GM12801 (cell line): ENCODE results near the gene MBTPS1.

ENCODE experiments used
- CTCF ChIP-seq: IDR thresholded peaks from one replicate; pipeline ENCODE4 v1.5.1; 2011; ENCODE audit warnings: control low read depth; ENCODE audit not compliant: insufficient read length; ENCODE audit errors: extremely low read depth

Gene MBTPS1

GRCh38 chr16:84042879-84043485 lies 73.8 kb downstream of the MBTPS1 start:
- no peak for TF ChIP-seq CTCF

- no peak for TF ChIP-seq CTCF
Observed at GRCh38 chr16:84042308-84042878, 74.3 kb downstream of the MBTPS1 start, which contains the start of gene SLC38A8. SLC38A8 (minus strand) TSS chr16:84042795; CDS start chr16:84042157, 638 bp downstream.

- no peak for TF ChIP-seq CTCF
Observed at GRCh38 chr16:84041881-84042280, 74.9 kb downstream of the MBTPS1 start.

GRCh38 chr16:84040823-84041820 lies 75.6 kb downstream of the MBTPS1 start:
- TF ChIP-seq CTCF: no peak

DNA sequence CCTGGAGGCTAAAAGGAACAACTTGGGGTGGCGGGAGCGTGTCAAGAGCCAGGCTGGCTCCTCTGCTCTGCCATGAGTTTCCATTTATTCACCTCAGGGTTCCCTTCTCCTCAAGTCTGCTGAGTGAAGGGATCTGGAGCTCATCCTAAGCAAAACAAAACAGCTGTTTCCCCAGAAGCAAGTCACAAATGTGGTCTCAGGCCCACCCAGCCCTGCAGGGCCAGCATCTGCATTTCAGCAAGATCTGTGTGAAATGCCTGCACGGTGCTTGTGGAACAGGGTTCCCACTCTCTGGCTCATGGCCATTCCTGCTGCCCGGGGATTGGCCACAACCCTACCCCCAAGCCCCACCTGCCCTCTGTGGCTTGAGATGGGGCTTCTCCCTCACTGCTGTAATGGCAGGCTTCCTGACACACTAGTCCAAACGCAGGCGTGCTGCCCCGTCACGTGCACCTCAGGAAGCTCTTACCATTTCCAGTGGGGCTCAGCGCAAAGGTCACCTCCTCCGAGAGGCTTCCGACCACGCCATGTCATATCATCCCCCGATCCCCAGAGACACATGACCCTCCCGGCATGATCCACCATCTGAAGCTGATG lies 76.4 kb downstream of the MBTPS1 start:
- TF ChIP-seq CTCF: no peak

- no peak for TF ChIP-seq CTCF
Observed at GRCh38 chr16:84039696-84040095, 77.0 kb downstream of the MBTPS1 start.

- no peak for TF ChIP-seq CTCF
Observed at GRCh38 chr16:84038469-84038868, 78.3 kb downstream of the MBTPS1 start.
